T-cell (primary cell): ENCODE data around the gene GLCE. TPM values are rescaled to one million over a fixed set of nuclear protein-coding genes. Genes with fewer than 3 reads are reported as not detected.
"Not testable (repeated sequence)": the region's sequence is repeated elsewhere in the genome, so short reads cannot be mapped to it uniquely, and the experiment has no call there.

Experiments
- ATAC-seq, 4 experiments: fragments of 200-7000 bp in 3 of 4; fragments of 150-1000 bp in 1 of 4; cut with Tn5 transposase; replicated peaks in 1 of 4; 1 replicate in 3 of 4; 2 replicates in 1 of 4; pipeline ENCODE4 v1.10.0; 2021; ENCODE audit warnings: moderate library complexity in 3 of 4, mild to moderate bottlenecking in 2 of 4, moderate number of reproducible peaks in 1 of 4
- CTCF ChIA-PET, 2 donors: fragments of 300-600 bp; sonication (Branson Sonifier 250); formaldehyde crosslinking; loops; one replicate each; lab custom pipeline; 2022; ENCODE audit warnings: antibody characterized with exemption in 2 of 2; lab: Charles Lee
- POLR2A ChIA-PET, 2 donors: fragments of 300-600 bp; sonication (Branson Sonifier 250); formaldehyde crosslinking; loops; one replicate each; lab custom pipeline; 2022; ENCODE audit warnings: antibody characterized with exemption in 2 of 2; lab: Charles Lee
- DNase-seq, 35 experiments: peaks; one replicate each; pipeline versions ENCODE4 v3.0.0 to v3.0.0-alpha.2; 2013 to 2023
- H3K27ac ChIP-seq: one replicate; pipeline ENCODE4 v1.5.1; 2013; ENCODE audit warnings: low read length
- H3K27me3 ChIP-seq, 2 experiments: replicated peaks in 1 of 2; 1 replicate in 1 of 2; 2 replicates in 1 of 2; pipeline versions ENCODE4 v1.6.1 to v1.7.0; 2013; ENCODE audit warnings: low read length in 1 of 2, mixed read lengths in 1 of 2; ENCODE audit not compliant: control insufficient read depth in 2 of 2, insufficient read depth in 2 of 2; ENCODE audit errors: extremely low read depth in 1 of 2
- H3K36me3 ChIP-seq, 2 donors: 1 replicate in 1 of 2; 2 replicates in 1 of 2; pipeline versions ENCODE4 v1.6.1 to v1.7.0; 2013; ENCODE audit warnings: low read length in 1 of 2; ENCODE audit not compliant: control insufficient read depth in 2 of 2, insufficient read depth in 1 of 2; ENCODE audit errors: extremely low read depth in 1 of 2
- H3K4me1 ChIP-seq, 2 experiments: 1 replicate in 1 of 2; 2 replicates in 1 of 2; pipeline versions ENCODE4 v1.6.1 to v1.7.0; 2013; ENCODE audit warnings: low read length in 2 of 2, mixed read lengths in 1 of 2; ENCODE audit not compliant: insufficient read depth in 2 of 2, control insufficient read depth in 1 of 2; ENCODE audit errors: extremely low read depth in 1 of 2
- H3K4me3 ChIP-seq, 2 donors: 1 replicate in 1 of 2; 2 replicates in 1 of 2; pipeline versions ENCODE4 v1.5.1 to v1.7.0; 2013; ENCODE audit warnings: mild to moderate bottlenecking in 2 of 2, low read length in 1 of 2, moderate library complexity in 1 of 2; ENCODE audit not compliant: control insufficient read depth in 1 of 2; ENCODE audit errors: extremely low read depth in 1 of 2
- H3K9me3 ChIP-seq: 2 replicates; pipeline ENCODE4 v1.7.0; 2013
- H3K27ac Mint-ChIP-seq, 2 donors: one replicate each; pipeline ENCODE4 v1.8.0; 2020 to 2021; ENCODE audit warnings: mild to moderate bottlenecking in 2 of 2, mixed read lengths in 2 of 2
- H3K27me3 Mint-ChIP-seq, 2 donors: one replicate each; pipeline ENCODE4 v1.8.0; 2021 to 2022; ENCODE audit warnings: mixed read lengths in 2 of 2
- H3K36me3 Mint-ChIP-seq: one replicate; pipeline ENCODE4 v1.8.0; 2021; ENCODE audit warnings: mixed read lengths
- H3K4me1 Mint-ChIP-seq, 3 donors: one replicate each; pipeline ENCODE4 v1.8.0; 2020 to 2022; ENCODE audit warnings: mixed read lengths in 3 of 3, mild to moderate bottlenecking in 1 of 3
- H3K4me3 Mint-ChIP-seq, 3 donors: one replicate each; pipeline ENCODE4 v1.8.0; 2020 to 2022; ENCODE audit warnings: mild to moderate bottlenecking in 3 of 3, mixed read lengths in 3 of 3, moderate library complexity in 3 of 3
- H3K9me3 Mint-ChIP-seq, 3 donors: one replicate each; pipeline ENCODE4 v1.8.0; 2020 to 2022; ENCODE audit warnings: mixed read lengths in 3 of 3
- WGBS: methylation state at CpG from one replicate; pipeline ENCODE4 v1.1.5; 2013; ENCODE audit warnings: missing lambda C conversion rate; ENCODE audit not compliant: insufficient coverage; 5-methylcytosine and 5-hydroxymethylcytosine counted together
- total RNA-seq, 35 experiments: library from RNA in 6 of 35; stranded (reverse) in 6 of 35; fragments of 120-200 nt in 1 of 35; gene quantifications; one replicate each; pipeline versions ENCODE4 v1.2.1 to v1.2.4 and lab custom pipeline; 2013 to 2026

Gene GLCE
- total RNA-seq, 5 donors from 2014 or later (not counting 1 experiment from before 2014, with no cell fraction given), result 5.1 to 6.6 (median 5.5) TPM

DNA sequence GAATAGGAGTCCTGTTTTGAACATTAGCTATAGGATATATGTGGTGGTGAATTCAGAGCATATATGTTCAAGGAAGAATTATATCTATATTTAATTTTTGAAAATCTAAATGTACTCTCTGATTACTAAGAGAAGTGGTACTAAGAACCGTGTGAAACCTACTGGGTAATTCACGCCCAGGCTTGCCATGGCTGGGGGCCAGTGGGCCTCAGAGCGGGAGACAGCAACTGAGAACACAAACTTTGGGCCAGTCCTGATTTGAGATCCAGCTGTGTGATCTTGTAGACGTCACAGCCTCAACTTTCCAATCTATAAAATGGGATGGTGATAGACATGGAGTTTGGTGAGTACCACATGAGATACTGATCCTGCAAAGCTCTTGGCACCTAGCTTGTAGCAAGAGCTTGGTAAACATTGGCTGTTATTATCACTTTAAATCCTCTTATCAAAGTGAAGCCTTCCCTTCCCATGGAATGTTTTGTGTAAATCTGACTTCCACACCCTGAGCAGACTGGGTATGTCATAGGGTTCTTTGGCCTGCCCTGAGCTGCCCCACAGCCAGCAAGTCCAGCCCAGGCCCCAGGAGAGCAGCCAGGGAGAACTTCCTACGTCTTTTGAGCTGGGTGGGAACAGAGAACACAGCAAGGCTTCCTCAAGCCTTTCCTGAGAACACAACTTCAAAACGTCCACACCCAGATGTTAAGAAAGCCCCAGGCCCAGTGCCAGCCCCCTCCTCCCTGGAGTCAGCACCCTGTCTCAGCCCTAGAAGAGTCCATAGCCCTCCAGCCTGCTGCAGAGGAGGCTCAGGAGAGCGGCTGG is 130.1 kb downstream of the GLCE start:
- Histone ChIP-seq H3K9me3 (no peaks in the 10 kb centered on the region), H3K4me1 (no peaks in the 10 kb centered on the region), H3K36me3 (no peaks in the 10 kb centered on the region), H3K27ac (no peak overlapping the region), H3K27me3 (peaks cover 0 to 5% of the 10 kb centered on the region in 2 experiments), H3K4me3 (no peak overlapping the region)
- ChIA-PET CTCF (no interaction called here), POLR2A (no interaction called here)
- no peak for DNase-seq
- WGBS, result 68% methylated on average over 5 of the region's 7 CpGs
- Mint-ChIP-seq H3K27me3 (peaks cover 5 to 7% of the 10 kb centered on the region in 2 donors), H3K27ac (no peak overlapping the region), H3K4me1 (no peaks in the 10 kb centered on the region), H3K4me3 (no peak overlapping the region), H3K9me3 (no peaks in the 10 kb centered on the region), H3K36me3 (no peaks in the 10 kb centered on the region)
- ATAC-seq, result no peak

DNA sequence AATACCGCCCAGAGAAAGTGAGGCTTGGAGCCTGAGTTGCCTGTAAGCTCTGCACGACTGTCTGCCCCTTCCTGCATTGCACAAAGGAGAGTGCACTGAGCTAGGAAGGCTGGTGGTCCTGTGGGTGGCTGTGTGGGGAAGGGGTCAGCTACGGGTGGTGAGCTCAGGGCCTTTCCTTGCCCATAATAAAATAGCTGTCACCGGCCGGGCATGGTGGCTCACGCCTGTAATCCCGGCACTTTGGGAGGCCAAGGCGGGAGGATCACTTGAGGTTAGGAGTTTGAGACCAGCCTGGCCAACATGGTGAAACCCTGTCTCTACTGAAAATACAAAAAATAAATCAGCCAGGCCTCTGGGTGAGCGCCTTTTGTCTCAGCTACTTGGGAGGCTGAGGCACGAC is 131.2 kb downstream of the GLCE start:
- H3K4me3 ChIP-seq, H3K4me3 Mint-ChIP-seq, CTCF ChIA-PET, POLR2A ChIA-PET, H3K27ac ChIP-seq, H3K9me3 ChIP-seq, H3K4me1 ChIP-seq, H3K36me3 Mint-ChIP-seq, DNase-seq, H3K27me3 ChIP-seq, ATAC-seq, H3K9me3 Mint-ChIP-seq, H3K36me3 ChIP-seq, H3K27ac Mint-ChIP-seq, H3K4me1 Mint-ChIP-seq: not testable (repeated sequence)
- WGBS, result 76% methylated on average over 3 of the region's 10 CpGs
- H3K27me3 Mint-ChIP-seq, result peaks cover 11 to 15% of the 10 kb centered on the region in 2 donors

DNA sequence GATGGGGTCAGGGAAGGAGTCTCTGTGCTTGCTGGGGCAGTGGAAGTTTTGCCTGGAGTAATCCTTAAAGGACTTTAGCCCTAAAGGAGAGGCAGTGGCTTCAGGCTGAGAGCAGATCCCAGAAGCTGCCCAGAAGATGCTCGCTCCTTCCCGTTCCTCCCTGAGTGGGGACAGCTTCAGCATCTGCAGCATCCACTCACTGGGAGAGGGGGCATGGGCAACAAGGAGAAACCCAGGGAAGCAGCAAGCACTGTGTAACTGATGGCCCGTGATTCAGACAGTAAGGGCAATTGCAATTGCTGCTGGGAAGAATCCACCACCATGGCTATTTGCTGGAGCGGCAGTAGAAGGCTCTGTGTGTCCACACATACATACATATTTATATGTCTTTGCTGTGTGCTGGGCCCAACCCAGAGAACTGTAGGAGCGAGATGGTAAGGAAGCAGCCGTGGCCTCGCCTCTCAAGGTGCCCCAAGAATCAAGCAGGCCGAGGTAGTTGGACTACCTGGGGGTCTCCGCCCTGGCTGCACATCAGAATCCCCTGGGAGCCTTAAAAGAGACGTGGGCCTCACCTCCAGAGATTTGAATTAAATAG is 132.5 kb downstream of the GLCE start:
- no peaks in the 10 kb centered on the region for H3K36me3 ChIP-seq
- no peak overlapping the region for H3K4me3 ChIP-seq
- H3K4me1 Mint-ChIP-seq, result no peaks in the 10 kb centered on the region
- H3K36me3 Mint-ChIP-seq, result no peaks in the 10 kb centered on the region
- ATAC-seq (no peak), DNase-seq (no peak)
- peaks cover 23 to 28% of the 10 kb centered on the region in 2 donors for H3K27me3 Mint-ChIP-seq
- WGBS, result 75% methylated on average over 9 of the region's 10 CpGs
- ChIA-PET CTCF (no interaction called here), POLR2A (no interaction called here)
- H3K27me3 ChIP-seq, result peaks cover 0 to 15% of the 10 kb centered on the region in 2 experiments
- no peaks in the 10 kb centered on the region for H3K4me1 ChIP-seq
- H3K9me3 ChIP-seq, result no peaks in the 10 kb centered on the region
- no peak overlapping the region for H3K27ac Mint-ChIP-seq
- no peak overlapping the region for H3K4me3 Mint-ChIP-seq
- no peak overlapping the region for H3K27ac ChIP-seq
- no peaks in the 10 kb centered on the region for H3K9me3 Mint-ChIP-seq

DNA sequence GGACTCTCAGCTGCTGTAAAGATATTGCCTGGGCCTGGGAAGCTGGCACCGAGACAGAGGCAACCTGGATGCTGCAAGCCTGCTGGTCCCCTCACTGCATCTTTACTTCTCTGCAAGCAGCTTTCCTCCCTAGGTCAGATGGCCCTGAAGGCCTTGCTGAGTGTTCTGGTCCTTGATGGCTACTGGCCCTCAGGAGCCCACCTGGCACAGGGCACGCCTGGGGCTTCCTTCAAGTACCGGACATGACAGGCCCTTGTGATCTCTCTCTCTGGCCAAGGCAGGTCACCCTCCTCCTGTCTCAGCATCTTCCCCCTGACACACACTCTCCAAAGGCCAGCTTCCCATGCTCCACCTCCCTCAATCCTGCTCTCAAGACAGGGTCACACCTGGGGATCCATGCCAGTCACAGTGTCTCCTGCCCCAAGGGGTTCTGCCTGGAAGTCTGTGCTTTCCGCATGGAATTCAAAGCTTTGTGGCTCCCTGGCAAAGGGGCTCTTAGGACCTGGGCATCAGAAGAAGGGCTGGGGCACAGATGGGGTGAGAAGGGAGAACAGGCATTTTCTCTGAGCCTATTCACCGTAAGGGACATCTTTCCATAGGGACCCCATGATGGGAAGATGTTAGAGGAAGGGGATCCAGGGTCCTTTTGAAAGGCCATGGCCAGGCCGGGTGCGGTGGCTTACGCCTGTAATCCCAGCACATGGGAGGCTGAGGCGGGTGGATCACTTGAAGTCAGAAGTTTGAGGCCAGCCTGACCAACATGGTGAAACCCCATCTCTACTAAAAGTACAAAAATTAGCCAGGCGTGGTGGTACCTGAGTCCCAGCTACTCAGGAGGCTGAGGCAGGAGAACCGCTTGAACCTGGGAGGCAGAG is 133.5 kb downstream of the GLCE start:
- ATAC-seq (no peak), DNase-seq (no peak)
- no peak overlapping the region for H3K4me3 Mint-ChIP-seq
- WGBS, result 89% methylated on average over 10 of the region's 11 CpGs
- H3K36me3 ChIP-seq, result no peaks in the 10 kb centered on the region
- no peaks in the 10 kb centered on the region for H3K36me3 Mint-ChIP-seq
- no peaks in the 10 kb centered on the region for H3K4me1 ChIP-seq
- no peak overlapping the region for H3K27ac ChIP-seq
- POLR2A ChIA-PET, result no interaction called here
- H3K9me3 Mint-ChIP-seq, result no peaks in the 10 kb centered on the region
- H3K4me3 ChIP-seq, result no peak overlapping the region
- CTCF ChIA-PET, result no interaction called here
- H3K4me1 Mint-ChIP-seq, result no peaks in the 10 kb centered on the region
- H3K27me3 Mint-ChIP-seq, result peaks cover 30 to 33% of the 10 kb centered on the region in 2 donors
- no peak overlapping the region for H3K27ac Mint-ChIP-seq
- H3K27me3 ChIP-seq, result peaks cover 0 to 22% of the 10 kb centered on the region in 2 experiments
- no peaks in the 10 kb centered on the region for H3K9me3 ChIP-seq

DNA sequence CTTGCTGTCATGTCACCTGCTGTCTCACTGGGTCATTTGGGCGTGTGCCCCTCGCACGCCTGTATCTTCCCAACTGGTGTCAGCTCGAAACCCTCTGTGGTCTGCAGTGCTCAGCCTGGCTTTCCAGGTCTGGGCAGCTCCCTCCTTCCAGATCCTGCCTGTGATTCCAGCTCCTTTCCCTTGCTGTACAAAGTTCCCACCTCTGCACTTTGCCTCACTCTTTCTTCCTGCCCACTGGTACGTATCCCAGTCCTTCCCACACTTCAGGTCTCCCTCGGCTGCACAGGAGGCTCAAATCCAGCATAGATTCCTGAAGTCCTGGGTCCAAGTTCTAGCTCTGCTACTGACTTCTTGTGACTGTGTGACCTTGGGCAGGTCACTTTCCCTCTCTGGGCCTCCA is 136.2 kb downstream of the GLCE start:
- no peak overlapping the region for H3K4me3 ChIP-seq
- CTCF ChIA-PET, result no interaction called here
- Mint-ChIP-seq H3K36me3 (no peaks in the 10 kb centered on the region), H3K27ac (no peak overlapping the region), H3K4me1 (peaks cover 3 to 9% (median 8%) of the 10 kb centered on the region in 3 donors), H3K9me3 (no peaks in the 10 kb centered on the region), H3K27me3 (peaks cover 49% of the 10 kb centered on the region in 2 donors), H3K4me3 (no peak overlapping the region)
- DNase-seq, result no peak
- H3K9me3 ChIP-seq, result no peaks in the 10 kb centered on the region
- no peak overlapping the region for H3K27ac ChIP-seq
- POLR2A ChIA-PET, result no interaction called here
- WGBS, result 78% methylated on average over 6 of the region's 6 CpGs
- H3K27me3 ChIP-seq, result peaks cover 8 to 39% of the 10 kb centered on the region in 2 experiments
- peaks cover 0 to 8% of the 10 kb centered on the region in 2 experiments for H3K4me1 ChIP-seq
- ATAC-seq, result no peak
- no peaks in the 10 kb centered on the region for H3K36me3 ChIP-seq

DNA sequence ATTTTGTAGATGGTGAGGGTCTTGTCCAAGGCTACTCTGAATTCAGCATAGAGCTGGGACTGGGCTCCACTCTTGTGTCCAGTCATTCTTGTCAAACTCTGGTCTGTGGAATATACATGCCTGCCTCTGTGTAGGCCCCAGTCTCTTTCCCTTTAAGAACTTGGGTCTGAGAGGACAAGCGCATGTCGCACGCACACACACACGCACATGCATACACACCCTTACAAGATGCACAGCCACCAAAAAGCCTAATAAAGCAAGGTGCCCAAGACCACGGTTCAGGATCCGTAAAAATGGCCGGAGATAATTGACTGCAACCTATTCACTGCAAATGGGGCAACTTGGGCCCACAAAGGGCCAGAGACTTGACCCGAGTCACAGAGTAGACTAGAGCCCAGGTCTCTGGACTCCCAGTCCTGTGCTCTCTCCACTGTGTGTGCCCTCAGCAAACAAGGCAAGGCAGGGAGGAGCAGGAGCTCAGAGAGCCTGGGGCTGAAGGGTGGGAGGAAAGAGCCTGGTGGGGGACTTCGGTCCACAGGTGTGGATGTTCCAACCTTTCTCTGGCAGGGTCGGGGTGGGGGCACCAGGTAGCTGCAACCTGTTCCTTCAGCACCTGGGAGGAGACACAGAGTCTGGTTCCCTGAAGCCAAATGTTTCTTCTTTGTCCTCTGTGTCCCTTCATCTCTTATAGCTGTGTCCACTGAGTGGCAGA is 137.4 kb downstream of the GLCE start:
- ChIA-PET CTCF (no interaction called here), POLR2A (no interaction called here)
- Mint-ChIP-seq H3K27ac (no peak overlapping the region), H3K4me1 (peaks cover 3 to 9% (median 8%) of the 10 kb centered on the region in 3 donors), H3K36me3 (no peaks in the 10 kb centered on the region), H3K4me3 (peak overlapping the region in 2 of 3 donors; percentile 5 to 45), H3K9me3 (no peaks in the 10 kb centered on the region), H3K27me3 (peaks cover 53 to 60% of the 10 kb centered on the region in 2 donors)
- Histone ChIP-seq H3K27me3 (peaks cover 8 to 49% of the 10 kb centered on the region in 2 experiments), H3K9me3 (no peaks in the 10 kb centered on the region), H3K36me3 (no peaks in the 10 kb centered on the region), H3K27ac (no peak overlapping the region), H3K4me3 (no peak overlapping the region), H3K4me1 (peaks cover 0 to 8% of the 10 kb centered on the region in 2 experiments)
- DNase-seq (no peak), ATAC-seq (no peak)
- 96% methylated on average over 10 of the region's 10 CpGs for WGBS
